Activated naive CD4-positive, alpha-beta T cell (primary cell): Measurements from ENCODE around the gene RAD18.

ENCODE experiments used
- DNase-seq, 4 experiments: peaks; one replicate each; lab custom pipeline; 2025; lab: John Stamatoyannopoulos, UW

The RAD18 gene

GRCh38 chr3:8895829-8896228 is 67.4 kb downstream of the RAD18 start:
- DNase-seq: no peak

GRCh38 chr3:8893001-8893400 is 70.3 kb downstream of the RAD18 start:
- DNase-seq: no peak

GRCh38 chr3:8891774-8892173 is 71.5 kb downstream of the RAD18 start:
- DNase-seq: no peak

GRCh38 chr3:8891303-8891702 is 72.0 kb downstream of the RAD18 start:
- DNase-seq: no peak

- no peak for DNase-seq
Observed at GRCh38 chr3:8888301-8888915, 74.9 kb downstream of the RAD18 start.

- DNase-seq: no peak
Observed at GRCh38 chr3:8887435-8888300, 75.6 kb downstream of the RAD18 start.

GRCh38 chr3:8886546-8886945 is 76.7 kb downstream of the RAD18 start:
- no peak for DNase-seq

- DNase-seq: no peak
Observed at GRCh38 chr3:8885536-8886316, 77.5 kb downstream of the RAD18 start.

- no peak for DNase-seq
Observed at GRCh38 chr3:8884630-8885290, 78.5 kb downstream of the RAD18 start.

GRCh38 chr3:8882642-8883041 is 80.6 kb downstream of the RAD18 start:
- DNase-seq: no peak

GRCh38 chr3:8882171-8882593 is 81.1 kb downstream of the RAD18 start:
- DNase-seq: no peak

- DNase-seq: no peak
Observed at GRCh38 chr3:8879347-8879944, 83.8 kb downstream of the RAD18 start.

- DNase-seq: no peak
Observed at GRCh38 chr3:8875836-8876235, 87.4 kb downstream of the RAD18 start.

- DNase-seq: no peak
Observed at GRCh38 chr3:8873740-8874139, 89.5 kb downstream of the RAD18 start.

- no peak for DNase-seq
Observed at GRCh38 chr3:8872261-8872660, 91.0 kb downstream of the RAD18 start.

GRCh38 chr3:8871306-8871705 is 92.0 kb downstream of the RAD18 start:
- DNase-seq: no peak

- DNase-seq: no peak
Observed at GRCh38 chr3:8870134-8870533, 93.1 kb downstream of the RAD18 start.

GRCh38 chr3:8869613-8870012 is 93.7 kb downstream of the RAD18 start:
- no peak for DNase-seq

GRCh38 chr3:8868996-8869395 is 94.3 kb downstream of the RAD18 start:
- no peak for DNase-seq

- no peak for DNase-seq
Observed at GRCh38 chr3:8867646-8868045, 95.6 kb downstream of the RAD18 start.

- DNase-seq: no peak
Observed at GRCh38 chr3:8865697-8866096, 97.6 kb downstream of the RAD18 start.
